Urinary bladder (tissue), 4 donors: ENCODE measurements around the gene PUS7L. TPM values are rescaled to one million over a fixed set of nuclear protein-coding genes. Genes with fewer than 3 reads are reported as not detected.
"Not testable (repeated sequence)": the region's sequence is repeated elsewhere in the genome, so short reads cannot be mapped to it uniquely, and the experiment has no call there.

ENCODE experiments used
- DNase-seq: peaks from one replicate; pipeline ENCODE4 v3.0.0-alpha.2; 2015; ENCODE audit errors: extremely low spot score
- H3K27ac ChIP-seq: one replicate; pipeline ENCODE4 v1.5.1; 2013; ENCODE audit warnings: low read depth, mild to moderate bottlenecking, moderate library complexity
- H3K36me3 ChIP-seq: one replicate; pipeline ENCODE4 v1.6.1; 2013; ENCODE audit warnings: mild to moderate bottlenecking, moderate library complexity; ENCODE audit not compliant: insufficient read depth
- H3K4me1 ChIP-seq: one replicate; pipeline ENCODE4 v1.6.1; 2013; ENCODE audit warnings: mild to moderate bottlenecking, moderate library complexity; ENCODE audit not compliant: insufficient read depth
- H3K4me3 ChIP-seq: one replicate; pipeline ENCODE4 v1.5.1; 2013; ENCODE audit warnings: low read depth, low read length
- WGBS: extraction: QIAGEN DNeasy Blood & Tissue Kit; methylation state at CpG from one replicate; pipeline ENCODE4 v1.1.7; 2013; 5-methylcytosine and 5-hydroxymethylcytosine counted together
- polyA plus RNA-seq: library from polyadenylated mRNA; stranded (reverse); fragments of 200-250 nt; gene quantifications from one replicate; pipeline ENCODE4 v1.2.3, GENCODE V29; 2013
- total RNA-seq: library from RNA; depleted of rRNA; stranded (reverse); fragments of >200 nt; gene quantifications from one replicate; pipeline ENCODE4 v1.2.3, GENCODE V29; 2014
- donor health status: healthy with polysubstance abuse.
- donor health status: healthy.

The PUS7L gene
- total and polyA plus RNA-seq, 2 donors, result 2.6 to 41.2 TPM

DNA sequence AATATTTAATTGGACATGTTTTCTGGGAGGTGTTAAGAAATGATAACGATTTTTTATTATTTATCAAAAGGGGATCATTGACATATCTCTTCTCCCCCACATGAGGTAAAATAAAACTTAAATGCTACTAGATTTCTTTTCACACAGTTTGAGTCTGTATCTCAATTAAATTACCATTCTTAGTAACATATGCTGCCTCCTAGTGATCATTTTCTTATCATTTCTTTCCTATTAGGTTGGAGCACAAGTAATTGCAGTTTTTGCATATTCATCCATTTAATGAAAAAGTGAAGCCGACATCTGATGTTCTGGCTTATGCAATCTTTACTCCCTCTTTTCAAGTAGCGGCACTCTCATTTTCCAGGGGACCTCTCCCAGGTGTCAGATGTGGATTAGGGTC, 24.9 kb downstream of the PUS7L start:
- Histone ChIP-seq H3K4me3 (no peak overlapping the region), H3K4me1 (no peaks in the 10 kb centered on the region), H3K27ac (no peak overlapping the region), H3K36me3 (peaks cover 6% of the 10 kb centered on the region)
- 93% methylated on average over 3 of the region's 3 CpGs for WGBS
- DNase-seq, result no peak

DNA sequence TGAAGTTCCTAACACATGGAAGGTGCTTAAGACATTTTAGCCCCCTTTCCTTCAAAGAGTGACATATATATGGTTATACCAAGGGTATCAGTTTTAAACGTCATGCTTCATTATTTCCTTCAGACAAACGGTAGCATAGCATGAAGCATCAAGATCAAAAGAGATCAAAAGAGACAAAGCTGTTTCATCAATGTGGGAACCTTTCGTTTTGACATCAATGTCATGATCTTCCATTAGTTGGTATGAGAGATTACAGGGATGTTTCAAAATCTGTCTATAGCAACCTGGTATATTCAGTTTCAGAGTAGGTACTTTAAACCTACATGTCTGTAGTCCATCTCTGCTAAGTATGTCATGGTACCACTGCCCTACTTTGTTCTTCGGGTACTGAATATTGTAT, 28.3 kb downstream of the PUS7L start:
- Histone ChIP-seq H3K4me1 (no peaks in the 10 kb centered on the region), H3K27ac (no peak overlapping the region), H3K4me3 (no peak overlapping the region), H3K36me3 (peaks cover 4% of the 10 kb centered on the region)
- DNase-seq, result no peak
- 78% methylated on average over 4 of the region's 4 CpGs for WGBS

DNA sequence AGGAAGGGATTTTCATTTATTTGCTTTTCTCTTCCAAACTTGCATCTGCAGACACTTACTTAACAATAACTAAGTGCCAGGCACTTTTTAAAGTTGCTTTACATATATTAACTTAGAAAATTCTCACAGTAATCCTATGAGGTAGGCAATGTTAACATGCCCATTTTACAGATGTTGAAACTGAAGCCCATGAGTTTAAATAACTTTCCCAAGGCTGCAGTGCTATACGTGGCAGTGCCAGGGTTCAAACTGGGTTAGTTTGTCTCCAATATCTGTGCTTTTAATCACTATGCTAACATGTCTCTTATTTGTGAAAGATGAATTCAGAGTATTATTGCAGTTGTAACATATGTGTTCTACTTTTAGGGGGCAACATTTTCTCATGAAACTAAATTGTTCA, 29.9 kb downstream of the PUS7L start:
- no peak for DNase-seq
- WGBS, result 84% methylated on average over 1 of the region's 1 CpG

DNA sequence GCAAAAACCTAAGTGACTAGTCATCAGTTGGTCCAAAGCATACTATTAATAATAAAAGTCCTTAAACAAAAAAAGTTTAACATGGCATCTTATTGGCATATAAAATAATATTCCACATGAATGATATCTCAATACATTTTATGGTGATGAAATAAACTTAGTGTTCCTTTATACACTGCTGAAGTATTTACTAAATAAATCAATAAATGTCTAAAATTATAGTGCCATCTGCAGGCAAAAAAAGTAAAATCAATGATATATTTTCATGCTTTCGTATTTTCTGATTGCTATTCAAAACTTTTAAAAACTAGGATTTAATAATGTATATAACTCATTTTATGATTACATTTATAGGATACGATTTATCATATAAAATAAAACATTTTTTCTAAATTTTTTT, 30.5 kb downstream of the PUS7L start:
- peaks cover 4% of the 10 kb centered on the region for H3K36me3 ChIP-seq
- WGBS, result 41% methylated on average over 2 of the region's 2 CpGs
- H3K27ac ChIP-seq, result no peak overlapping the region
- no peaks in the 10 kb centered on the region for H3K4me1 ChIP-seq
- no peak overlapping the region for H3K4me3 ChIP-seq
- no peak for DNase-seq

More for the DNA sequence above, 29.9 kb downstream of the PUS7L start:
- Histone ChIP-seq H3K36me3 (peaks cover 4% of the 10 kb centered on the region), H3K4me3 (no peak overlapping the region), H3K4me1 (no peaks in the 10 kb centered on the region), H3K27ac (no peak overlapping the region)

- Histone ChIP-seq H3K4me3 (no peak overlapping the region), H3K4me1 (no peaks in the 10 kb centered on the region), H3K27ac (no peak overlapping the region), H3K36me3 (no peaks in the 10 kb centered on the region)
- DNase-seq, result no peak
Measured at GRCh38 chr12:43723134-43723533, 35.5 kb downstream of the PUS7L start.

DNA sequence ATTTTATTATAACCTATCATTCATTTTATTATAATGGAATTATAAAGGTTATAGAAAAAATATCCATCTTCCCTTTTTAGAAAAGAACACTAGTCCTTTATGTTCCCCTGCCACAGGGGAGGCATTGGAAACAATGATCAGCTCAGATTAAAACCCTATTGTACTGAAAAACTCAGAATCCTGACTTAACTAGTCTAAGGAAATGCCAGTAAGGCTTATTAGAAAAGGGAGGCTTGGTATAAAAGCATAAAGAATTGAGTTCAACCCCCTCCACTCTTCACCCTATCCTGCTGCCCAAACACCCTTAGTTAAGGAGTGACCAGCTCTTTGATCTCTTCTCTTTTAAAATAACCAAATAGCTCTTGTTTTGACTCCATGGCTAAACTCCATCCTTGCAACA, 36.0 kb downstream of the PUS7L start:
- no peaks in the 10 kb centered on the region for H3K4me1 ChIP-seq
- H3K27ac ChIP-seq, result no peak overlapping the region
- no peaks in the 10 kb centered on the region for H3K36me3 ChIP-seq
- H3K4me3 ChIP-seq, result no peak overlapping the region
- no peak for DNase-seq

DNA sequence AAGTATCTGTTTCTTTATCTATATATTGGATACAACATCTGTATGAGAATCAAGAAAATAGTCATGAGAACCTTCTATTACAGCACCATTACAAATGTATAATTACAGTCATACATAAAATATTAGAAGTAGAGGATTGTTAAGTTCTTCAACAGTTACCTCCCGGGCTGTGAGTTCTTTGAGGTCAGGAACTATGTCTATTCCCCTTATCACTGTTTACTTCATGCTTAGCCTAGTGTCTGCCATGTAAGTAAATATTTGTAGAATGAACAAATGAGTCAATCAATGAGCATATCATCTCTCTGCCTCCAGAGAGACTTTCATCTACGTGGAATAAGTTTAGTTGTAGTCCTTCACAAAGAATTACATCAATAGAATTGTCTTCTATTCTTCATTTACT, 47.2 kb downstream of the PUS7L start:
- H3K36me3 ChIP-seq, result no peaks in the 10 kb centered on the region
- WGBS, result 43% methylated on average over 2 of the region's 2 CpGs
- DNase-seq, result no peak
- no peak overlapping the region for H3K4me3 ChIP-seq
- no peak overlapping the region for H3K27ac ChIP-seq
- no peaks in the 10 kb centered on the region for H3K4me1 ChIP-seq

GRCh38 chr12:43703772-43704171, 54.8 kb downstream of the PUS7L start:
- DNase-seq, H3K27ac ChIP-seq, H3K4me3 ChIP-seq, H3K36me3 ChIP-seq, H3K4me1 ChIP-seq: not testable (repeated sequence)
- 19% methylated on average over 2 of the region's 2 CpGs for WGBS

DNA sequence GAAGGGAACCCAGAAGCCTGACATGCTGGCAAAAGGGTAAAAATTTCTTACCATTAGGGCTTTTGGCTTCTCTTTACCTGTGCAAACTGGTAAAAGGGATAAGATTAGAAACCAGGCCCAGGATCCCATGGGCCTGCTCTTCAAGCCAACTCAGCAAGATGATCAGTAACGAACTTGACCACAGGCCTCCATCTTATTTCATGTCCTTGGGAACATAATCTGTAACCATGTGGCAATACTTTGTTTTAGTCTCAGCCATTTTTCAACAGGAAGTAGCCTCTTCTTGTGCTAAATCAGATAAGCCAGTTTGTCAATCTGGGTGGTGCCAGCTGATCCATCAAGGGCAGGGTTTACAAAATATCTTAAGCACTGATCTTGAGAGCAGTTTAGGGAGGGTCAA, 57.4 kb downstream of the PUS7L start:
- WGBS, result 81% methylated on average over 1 of the region's 1 CpG
- not testable (repeated sequence) for H3K4me3 ChIP-seq

GRCh38 chr12:43696154-43696553, 62.4 kb downstream of the PUS7L start:
- Histone ChIP-seq H3K4me3 (no peak overlapping the region), H3K27ac (no peak overlapping the region), H3K4me1 (no peaks in the 10 kb centered on the region), H3K36me3 (no peaks in the 10 kb centered on the region)
- no peak for DNase-seq
- WGBS, result 43% methylated on average over 3 of the region's 3 CpGs

More for the DNA sequence above, 57.4 kb downstream of the PUS7L start:
- H3K27ac ChIP-seq, H3K4me1 ChIP-seq, DNase-seq, H3K36me3 ChIP-seq: not testable (repeated sequence)

DNA sequence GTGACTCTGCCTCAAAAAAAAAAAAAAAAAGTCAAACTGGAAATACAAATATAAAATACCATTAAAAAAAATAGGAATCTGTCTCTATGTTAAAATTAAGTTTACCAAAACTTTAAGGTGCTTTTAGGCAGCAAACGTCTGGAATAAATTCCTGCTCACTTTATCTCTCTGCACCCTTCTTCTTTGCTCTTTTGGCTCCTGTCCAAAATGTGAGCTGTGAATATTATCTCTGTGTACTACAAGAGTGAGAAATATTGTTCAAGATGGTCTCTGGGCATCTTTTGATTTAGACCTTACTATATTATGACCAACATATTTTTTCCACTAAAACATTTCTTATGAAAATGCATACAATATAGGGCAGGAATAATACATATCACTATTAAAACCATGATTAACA, 63.7 kb downstream of the PUS7L start:
- WGBS, result 15% methylated on average over 1 of the region's 1 CpG
- H3K27ac ChIP-seq, result no peak overlapping the region
- DNase-seq, result no peak
- H3K36me3 ChIP-seq, result no peaks in the 10 kb centered on the region
- no peaks in the 10 kb centered on the region for H3K4me1 ChIP-seq
- H3K4me3 ChIP-seq, result no peak overlapping the region

- H3K4me3 ChIP-seq, result no peak overlapping the region
- WGBS, result 48% methylated on average over 1 of the region's 1 CpG
Measured at GRCh38 chr12:43692064-43692463, 66.5 kb downstream of the PUS7L start.

GRCh38 chr12:43685491-43685890, 73.1 kb downstream of the PUS7L start:
- not testable (repeated sequence) for H3K36me3 ChIP-seq, H3K4me1 ChIP-seq, DNase-seq, H3K4me3 ChIP-seq, H3K27ac ChIP-seq
- WGBS, result 98% methylated on average over 16 of the region's 30 CpGs

More at GRCh38 chr12:43692064-43692463, 66.5 kb downstream of the PUS7L start:
- Histone ChIP-seq H3K27ac (no peak overlapping the region), H3K36me3 (no peaks in the 10 kb centered on the region), H3K4me1 (no peaks in the 10 kb centered on the region)
- no peak for DNase-seq

GRCh38 chr12:43676183-43676813, 82.3 kb downstream of the PUS7L start:
- H3K4me1 ChIP-seq, result no peaks in the 10 kb centered on the region
- no peak overlapping the region for H3K4me3 ChIP-seq
- 62% methylated on average over 5 of the region's 5 CpGs for WGBS
- no peak overlapping the region for H3K27ac ChIP-seq
- H3K36me3 ChIP-seq, result no peaks in the 10 kb centered on the region
- no peak for DNase-seq
